ENCODE results near the gene MAP2K5.

- no peak for TF ChIP-seq CTCF (IDR thresholded peaks at IDR 0.05; ENCODE audit: low read depth, low read length, missing input control)
- no peak for TF ChIP-seq EGR1 (IDR thresholded peaks at IDR 0.05; ENCODE audit: low read depth in 2 of 2)
- TF ChIP-seq ATF3 (IDR thresholded peaks at IDR 0.05) = no peak
- no peak for TF ChIP-seq REST (IDR thresholded peaks at IDR 0.05)
- TF ChIP-seq NR2F2 (IDR thresholded peaks at IDR 0.05) = no peak
- no peak for TF ChIP-seq YY1 (IDR thresholded peaks at IDR 0.05)
- TF ChIP-seq TAF1 (conservative IDR thresholded peaks at IDR 0.05) = no peak
- no peak for TF ChIP-seq SP1 (IDR thresholded peaks at IDR 0.05)
Observed at GRCh38 chr15:67554580-67554979, 12.1 kb downstream of the MAP2K5 start.

All from liver (tissue), 3 donors.